Fibroblast of lung (primary cell): ENCODE measurements around the gene NLRP3. TPM values are rescaled to one million over a fixed set of nuclear protein-coding genes. Genes with fewer than 3 reads are reported as not detected.
"Not testable (repeated sequence)": the region's sequence is repeated elsewhere in the genome, so short reads cannot be mapped to it uniquely, and the experiment has no call there.

Experiments used
- DNase-seq, 2 donors: peaks; one replicate each; pipeline versions ENCODE4 v3.0.0 to v3.0.0-alpha.2; 2010; ENCODE audit warnings: low read depth in 2 of 2
- H2AFZ ChIP-seq: 2 replicates; pipeline ENCODE4 v1.5.1; 2012; ENCODE audit warnings: low read length, control low read depth, inconsistent platforms
- H3K27ac ChIP-seq: 2 replicates; pipeline ENCODE4 v1.5.1; 2011; ENCODE audit warnings: low read length, control low read depth; ENCODE audit not compliant: insufficient read depth
- H3K27me3 ChIP-seq: 2 replicates; pipeline ENCODE4 v1.5.1; 2011; ENCODE audit warnings: mild to moderate bottlenecking, low read length; ENCODE audit not compliant: control insufficient read depth, insufficient read depth
- H3K36me3 ChIP-seq: 2 replicates; pipeline ENCODE4 v1.5.1; 2011; ENCODE audit warnings: low read length; ENCODE audit not compliant: control insufficient read depth, insufficient read depth
- H3K4me1 ChIP-seq: 2 replicates; pipeline ENCODE4 v1.5.1; 2011; ENCODE audit warnings: low read length; ENCODE audit not compliant: control insufficient read depth, insufficient read depth; ENCODE audit errors: extremely low read depth
- H3K4me2 ChIP-seq: 2 replicates; pipeline ENCODE4 v1.5.1; 2011; ENCODE audit warnings: low read length, control low read depth; ENCODE audit not compliant: insufficient read depth; ENCODE audit errors: extremely low read depth
- H3K4me3 ChIP-seq, 4 experiments: fragments of 200-600 bp in 1 of 4; sonication (generic) in 1 of 4; replicated peaks in 1 of 4; 2 replicates each; pipeline ENCODE4 v1.5.1; 2011 to 2016; ENCODE audit warnings: low read length in 4 of 4, low read depth in 3 of 4, mild to moderate bottlenecking in 3 of 4, control low read depth in 2 of 4, inconsistent platforms in 1 of 4, mixed read lengths in 1 of 4; ENCODE audit not compliant: insufficient read depth in 1 of 4; ENCODE audit errors: control extremely low read depth in 1 of 4
- H3K79me2 ChIP-seq: 2 replicates; pipeline ENCODE4 v1.5.1; 2012; ENCODE audit warnings: mild to moderate bottlenecking, low read length, inconsistent platforms; ENCODE audit not compliant: control insufficient read depth, insufficient read depth
- H3K9ac ChIP-seq: 2 replicates; pipeline ENCODE4 v1.5.1; 2011; ENCODE audit warnings: mild to moderate bottlenecking, low read length, control low read depth; ENCODE audit not compliant: insufficient read depth
- H3K9me3 ChIP-seq: 2 replicates; pipeline ENCODE4 v1.5.1; 2012; ENCODE audit warnings: low read depth, low read length; ENCODE audit not compliant: control insufficient read depth, insufficient read depth
- H4K20me1 ChIP-seq: 2 replicates; pipeline ENCODE4 v1.5.1; 2011; ENCODE audit warnings: low read length; ENCODE audit not compliant: control insufficient read depth, insufficient read depth; ENCODE audit errors: extremely low read depth
- CTCF ChIP-seq, 2 donors: IDR thresholded peaks in 1 of 2; conservative IDR thresholded peaks in 1 of 2; 1 replicate in 1 of 2; 2 replicates in 1 of 2; pipeline ENCODE4 v1.5.1; 2011 to 2012; ENCODE audit warnings: low read length in 2 of 2, control low read depth in 1 of 2, inconsistent platforms in 1 of 2, low read depth in 1 of 2, mild to moderate bottlenecking in 1 of 2
- EZH2 ChIP-seq: IDR thresholded peaks from 2 replicates; pipeline ENCODE4 v1.5.1; 2012; ENCODE audit warnings: low read length, control low read depth, mild to moderate bottlenecking; ENCODE audit errors: missing control alignments
- polyA minus RNA-seq: library from RNA; depleted of rRNA, polyadenylated mRNA; stranded (reverse); fragments of >200 nt; gene quantifications from 2 replicates; pipeline ENCODE4 v1.2.3, GENCODE V29; 2011; ENCODE audit warnings: low replicate concordance
- polyA plus RNA-seq, 2 donors: library from polyadenylated mRNA; depleted of rRNA in 1 of 2; stranded (reverse) in 1 of 2; unstranded in 1 of 2; fragments of >200 nt; gene quantifications; 2 replicates each; pipeline ENCODE4 v1.2.1, GENCODE V29; 2011 to 2012; ENCODE audit warnings: missing spikeins in 1 of 2
- total RNA-seq: library from RNA; depleted of rRNA; stranded (reverse); fragments of >200 nt; gene quantifications from 2 replicates; pipeline ENCODE4 v1.2.1, GENCODE V29; 2014

The NLRP3 gene
- total RNA-seq = under 0.01 TPM in 1 of 2 replicates, not detected in the other
- polyA plus RNA-seq = 0.07 and 0.08 TPM in 2 replicates
- polyA plus RNA-seq (2012) = 0.08 TPM in 1 of 2 replicates, not detected in the other
- not detected in 2 replicates for polyA minus RNA-seq

GRCh38 chr1:247415423-247416361, at the start of gene NLRP3:
NLRP3 (plus strand) TSS chr1:247416173; CDS start chr1:247418801, 2,628 bp downstream.
- H2AFZ ChIP-seq = no peak within 1 kb of the TSS
- no peaks in the 10 kb centered on the region for H3K79me2 ChIP-seq
- H3K36me3 ChIP-seq = no peaks in the 10 kb centered on the region
- H3K27me3 ChIP-seq = no peaks in the 10 kb centered on the region
- H4K20me1 ChIP-seq = no peaks in the 10 kb centered on the region
- H3K27ac ChIP-seq = no peak within 1 kb of the TSS
- H3K9me3 ChIP-seq = no peaks in the 10 kb centered on the region
- TF ChIP-seq CTCF (conservative IDR thresholded peaks at IDR 0.05 in 1 of 2, IDR thresholded peaks at IDR 0.05 in 1 of 2; ENCODE audit: low read depth in 1 of 2, low read length in 2 of 2) (no peak), EZH2 (no peak)
- H3K4me3 ChIP-seq = no peak within 1 kb of the TSS
- peak within 1 kb of the TSS; percentile 25 for H3K4me2 ChIP-seq
- H3K9ac ChIP-seq = no peak within 1 kb of the TSS
- H3K4me1 ChIP-seq = no peaks in the 10 kb centered on the region
- no peak for DNase-seq

- not testable (repeated sequence) for H3K4me2 ChIP-seq, H3K36me3 ChIP-seq, H3K4me3 ChIP-seq, H3K9ac ChIP-seq, H4K20me1 ChIP-seq, H2AFZ ChIP-seq, H3K4me1 ChIP-seq, DNase-seq, H3K27ac ChIP-seq, H3K9me3 ChIP-seq, H3K27me3 ChIP-seq, H3K79me2 ChIP-seq
Measured at GRCh38 chr1:247366345-247366744, 49.6 kb upstream of the NLRP3 start.

- H3K79me2 ChIP-seq = no peaks in the 10 kb centered on the region
- H3K36me3 ChIP-seq = no peaks in the 10 kb centered on the region
- H3K27ac ChIP-seq = no peak overlapping the region
- H3K9me3 ChIP-seq = no peaks in the 10 kb centered on the region
- H3K4me3 ChIP-seq = no peak overlapping the region
- H3K9ac ChIP-seq = no peak overlapping the region
- H3K27me3 ChIP-seq = no peaks in the 10 kb centered on the region
- H4K20me1 ChIP-seq = no peaks in the 10 kb centered on the region
- no peak for TF ChIP-seq EZH2
- TF ChIP-seq CTCF (conservative IDR thresholded peaks at IDR 0.05 in 1 of 2, IDR thresholded peaks at IDR 0.05 in 1 of 2; ENCODE audit: low read depth in 1 of 2, low read length in 2 of 2) = no peak
- H3K4me1 ChIP-seq = no peaks in the 10 kb centered on the region
- no peak overlapping the region for H3K4me2 ChIP-seq
- no peak overlapping the region for H2AFZ ChIP-seq
- DNase-seq = no peak
Measured at GRCh38 chr1:247366926-247367645, 48.9 kb upstream of the NLRP3 start.
